Retinal pigment epithelial cell (primary cell): ENCODE measurements around the gene LRPPRC.

ENCODE experiments used
- DNase-seq: peaks from one replicate; pipeline ENCODE4 v3.0.0-alpha.2; 2010; ENCODE audit warnings: low read depth
- H3K4me3 ChIP-seq: 2 replicates; pipeline ENCODE4 v1.5.1; 2011; ENCODE audit warnings: mild to moderate bottlenecking, low read length, control low read depth, moderate library complexity
- CTCF ChIP-seq: conservative IDR thresholded peaks from 2 replicates; pipeline ENCODE4 v1.5.1; 2011; ENCODE audit warnings: low read depth, low read length, control low read depth, inconsistent platforms

The LRPPRC gene

DNA sequence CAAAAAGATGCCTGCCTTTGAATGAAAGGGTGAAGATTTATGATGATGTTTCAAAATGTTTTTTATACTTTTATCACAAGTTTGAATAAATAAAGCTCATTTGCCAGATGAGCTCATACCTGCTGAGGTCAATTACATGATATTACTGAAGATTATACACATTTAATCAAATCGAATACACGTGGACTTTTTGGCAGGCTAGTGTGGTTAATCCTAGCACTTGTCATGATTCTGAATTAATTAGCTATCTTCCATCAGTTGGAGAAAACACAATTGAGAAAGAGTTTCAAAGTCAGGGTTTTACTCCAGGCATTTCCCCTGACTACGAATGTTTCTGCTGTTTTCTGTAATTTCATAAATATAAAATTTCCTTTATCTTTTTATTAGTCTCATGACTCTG is 54.4 kb downstream of the LRPPRC start:
- no peak for TF ChIP-seq CTCF
- no peak overlapping the region for H3K4me3 ChIP-seq
- no peak for DNase-seq

DNA sequence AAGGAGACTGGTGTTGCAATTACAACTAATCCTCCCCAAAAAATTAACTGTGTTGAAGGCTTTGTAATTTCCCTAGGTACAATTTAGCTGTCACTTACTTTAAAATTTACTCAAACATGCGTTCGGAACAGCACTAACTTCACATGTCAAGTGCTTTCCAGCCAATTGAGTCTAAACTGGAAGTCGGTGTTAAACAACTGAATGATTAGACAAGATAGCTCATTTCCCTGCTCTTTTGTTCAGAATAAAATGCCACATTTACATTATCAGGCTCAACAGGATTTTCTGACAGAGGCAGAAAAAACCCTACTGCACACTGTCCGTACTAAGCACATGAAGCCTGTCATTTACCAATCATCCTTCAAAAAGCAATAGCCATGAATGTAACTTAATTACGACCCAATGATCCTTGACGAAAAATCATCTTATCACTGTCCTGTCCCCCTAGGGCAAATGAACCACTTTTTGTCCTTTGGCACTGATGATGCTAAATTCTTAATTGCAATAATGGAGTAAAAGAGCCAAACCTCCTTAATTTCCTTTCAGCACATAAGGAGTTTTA is 56.0 kb downstream of the LRPPRC start:
- no peak for TF ChIP-seq CTCF
- no peak overlapping the region for H3K4me3 ChIP-seq
- no peak for DNase-seq

GRCh38 chr2:43937269-43937820 is 58.4 kb downstream of the LRPPRC start:
- no peak for DNase-seq
- TF ChIP-seq CTCF, result no peak
- no peak overlapping the region for H3K4me3 ChIP-seq

DNA sequence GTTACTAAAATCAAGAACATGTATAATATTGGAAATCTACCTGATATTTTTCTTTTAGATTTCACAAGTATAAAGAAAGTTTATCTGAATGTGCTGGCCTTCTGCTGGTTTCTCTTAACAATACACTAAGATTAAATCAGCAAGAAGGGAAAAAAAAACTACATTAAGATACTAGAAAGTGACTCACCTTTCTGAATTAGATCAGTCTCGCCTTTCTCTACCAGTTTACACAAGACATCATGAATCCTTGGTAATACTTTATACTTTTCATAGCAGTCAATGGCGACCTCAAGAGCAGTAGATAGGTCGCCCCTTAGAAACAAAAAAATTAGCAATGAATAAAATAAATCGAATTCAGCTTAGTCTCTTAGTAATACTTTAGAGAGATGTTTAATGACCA is 61.2 kb downstream of the LRPPRC start:
- peak; percentile 24 for DNase-seq
- TF ChIP-seq CTCF, result no peak
- no peak overlapping the region for H3K4me3 ChIP-seq

DNA sequence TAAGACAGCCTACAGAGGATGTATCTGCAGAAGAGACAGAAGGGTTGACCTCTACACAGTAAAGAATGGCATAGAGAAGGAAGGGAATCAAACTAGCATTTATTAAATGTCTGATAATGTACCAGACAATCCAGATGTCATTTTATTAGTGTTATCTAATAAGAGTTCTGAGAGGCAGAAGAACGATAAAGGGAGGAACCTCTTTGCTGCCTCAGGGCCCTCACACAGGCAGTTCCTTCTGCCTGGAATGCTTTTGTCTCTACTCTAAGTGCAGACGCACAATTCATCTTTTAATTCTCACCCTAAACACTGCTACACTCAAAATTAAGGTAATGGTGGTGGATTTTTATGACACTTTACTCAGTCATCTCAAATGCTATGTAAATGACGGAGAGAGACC is 64.5 kb downstream of the LRPPRC start:
- no peak for DNase-seq
- no peak overlapping the region for H3K4me3 ChIP-seq
- no peak for TF ChIP-seq CTCF

- TF ChIP-seq CTCF, result no peak
- no peak overlapping the region for H3K4me3 ChIP-seq
- DNase-seq, result no peak
These were observed 68.3 kb downstream of the LRPPRC start for GRCh38 chr2:43927442-43927841.

GRCh38 chr2:43925431-43925830 is 70.4 kb downstream of the LRPPRC start:
- no peak for TF ChIP-seq CTCF

More at GRCh38 chr2:43925431-43925830, 70.4 kb downstream of the LRPPRC start:
- DNase-seq, result no peak
- H3K4me3 ChIP-seq, result no peak overlapping the region
